ENCODE measurements around the gene GADD45G.

The GADD45G gene

GRCh38 chr9:89630508-89630907 lies 25.7 kb downstream of the GADD45G start:
- DNase-seq (ENCODE audit: low spot score) = no peak

DNA sequence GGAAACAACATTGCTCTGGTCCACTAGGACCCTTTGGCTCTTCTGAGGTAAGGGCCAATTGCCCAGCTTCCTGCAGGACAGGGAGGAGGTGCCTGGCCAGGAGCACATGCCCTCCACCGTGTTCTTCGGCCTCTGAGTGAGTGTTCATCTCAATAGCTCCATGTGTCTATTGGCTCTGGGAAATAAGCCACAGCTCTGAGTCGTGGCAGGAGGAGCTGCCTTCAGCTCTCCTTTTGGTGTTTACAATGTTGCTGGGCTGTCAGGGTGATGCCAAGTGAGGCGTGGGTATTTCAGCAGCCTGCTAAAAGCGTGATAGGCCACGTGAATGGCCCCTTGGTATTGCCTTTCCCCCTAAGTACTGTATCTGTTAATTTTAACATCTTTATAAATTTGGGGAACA lies 26.6 kb downstream of the GADD45G start:
- no peak for DNase-seq (ENCODE audit: low spot score)

DNA sequence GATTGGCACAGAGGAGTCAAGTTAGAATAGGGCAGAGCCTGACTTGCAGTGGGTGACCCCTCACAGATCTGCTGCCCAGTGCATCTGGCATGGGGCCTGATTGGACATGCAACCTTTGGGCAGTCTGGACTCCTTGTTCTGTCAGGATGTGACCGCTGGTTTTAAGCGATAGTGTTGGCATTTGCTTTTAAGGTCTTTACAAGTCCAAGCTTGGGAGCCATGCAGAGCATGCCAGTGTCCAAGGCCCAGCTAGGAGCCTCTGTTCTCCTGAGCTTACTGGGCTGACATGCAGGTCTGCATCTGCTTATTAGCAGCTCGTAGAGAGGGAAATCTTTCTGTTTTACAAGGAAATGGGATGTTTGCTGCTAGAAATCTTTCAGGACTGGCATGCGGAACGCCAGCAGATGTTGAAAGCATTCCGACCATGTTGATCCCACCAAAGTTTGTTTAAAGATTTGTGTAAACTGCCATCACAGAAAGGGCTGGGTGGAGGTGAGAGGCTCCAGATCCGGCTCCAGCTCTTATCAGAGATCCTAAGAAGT lies 27.5 kb downstream of the GADD45G start:
- no peak for DNase-seq (ENCODE audit: low spot score)

- DNase-seq (ENCODE audit: low spot score) = no peak
Measured at GRCh38 chr9:89632736-89633135, 27.9 kb downstream of the GADD45G start.

DNA sequence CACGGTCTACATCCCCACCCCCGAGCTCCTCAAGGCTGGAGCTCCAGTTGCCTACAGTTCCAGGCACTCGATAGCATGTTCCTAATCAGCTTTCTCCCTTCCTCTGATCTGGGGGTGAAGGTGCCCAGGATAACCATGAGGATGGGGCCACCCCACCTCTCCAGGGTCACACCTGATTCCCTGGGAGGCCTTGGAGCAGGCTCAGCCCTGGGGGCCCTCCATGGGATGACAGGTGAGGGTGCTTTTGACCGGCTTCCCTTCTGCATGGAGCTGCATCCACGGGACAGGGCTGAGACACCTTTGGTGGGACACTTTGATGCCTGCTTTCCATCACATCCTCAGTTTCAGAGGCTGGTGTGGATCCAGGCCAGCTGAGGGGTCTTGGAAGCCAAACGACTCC lies 28.6 kb downstream of the GADD45G start:
- DNase-seq (ENCODE audit: low spot score) = no peak

GRCh38 chr9:89633920-89634319 lies 29.1 kb downstream of the GADD45G start:
- no peak for DNase-seq (ENCODE audit: low spot score)

- peak; percentile 46 for DNase-seq (ENCODE audit: low spot score)
Measured at GRCh38 chr9:89634995-89635742, 30.4 kb downstream of the GADD45G start.

- peak; percentile 41 for DNase-seq (ENCODE audit: low spot score)
Measured at GRCh38 chr9:89635816-89636215, 31.0 kb downstream of the GADD45G start.

GRCh38 chr9:89637787-89638186 lies 33.0 kb downstream of the GADD45G start:
- no peak for DNase-seq (ENCODE audit: low spot score)

GRCh38 chr9:89638359-89638758 lies 33.5 kb downstream of the GADD45G start:
- DNase-seq (ENCODE audit: low spot score) = no peak

GRCh38 chr9:89638893-89639292 lies 34.1 kb downstream of the GADD45G start:
- no peak for DNase-seq (ENCODE audit: low spot score)

GRCh38 chr9:89639367-89639795 lies 34.6 kb downstream of the GADD45G start:
- DNase-seq (ENCODE audit: low spot score) = no peak

GRCh38 chr9:89639961-89640360 lies 35.1 kb downstream of the GADD45G start:
- DNase-seq (ENCODE audit: low spot score) = no peak

- no peak for DNase-seq (ENCODE audit: low spot score)
Measured at GRCh38 chr9:89640361-89640760, 35.5 kb downstream of the GADD45G start.

- no peak for DNase-seq (ENCODE audit: low spot score)
Measured at GRCh38 chr9:89640801-89641200, 36.0 kb downstream of the GADD45G start.

- DNase-seq (ENCODE audit: low spot score) = no peak
Measured at GRCh38 chr9:89641980-89642379, 37.2 kb downstream of the GADD45G start.

- DNase-seq (ENCODE audit: low spot score) = no peak
Measured at GRCh38 chr9:89642789-89643188, 38.0 kb downstream of the GADD45G start.

DNA sequence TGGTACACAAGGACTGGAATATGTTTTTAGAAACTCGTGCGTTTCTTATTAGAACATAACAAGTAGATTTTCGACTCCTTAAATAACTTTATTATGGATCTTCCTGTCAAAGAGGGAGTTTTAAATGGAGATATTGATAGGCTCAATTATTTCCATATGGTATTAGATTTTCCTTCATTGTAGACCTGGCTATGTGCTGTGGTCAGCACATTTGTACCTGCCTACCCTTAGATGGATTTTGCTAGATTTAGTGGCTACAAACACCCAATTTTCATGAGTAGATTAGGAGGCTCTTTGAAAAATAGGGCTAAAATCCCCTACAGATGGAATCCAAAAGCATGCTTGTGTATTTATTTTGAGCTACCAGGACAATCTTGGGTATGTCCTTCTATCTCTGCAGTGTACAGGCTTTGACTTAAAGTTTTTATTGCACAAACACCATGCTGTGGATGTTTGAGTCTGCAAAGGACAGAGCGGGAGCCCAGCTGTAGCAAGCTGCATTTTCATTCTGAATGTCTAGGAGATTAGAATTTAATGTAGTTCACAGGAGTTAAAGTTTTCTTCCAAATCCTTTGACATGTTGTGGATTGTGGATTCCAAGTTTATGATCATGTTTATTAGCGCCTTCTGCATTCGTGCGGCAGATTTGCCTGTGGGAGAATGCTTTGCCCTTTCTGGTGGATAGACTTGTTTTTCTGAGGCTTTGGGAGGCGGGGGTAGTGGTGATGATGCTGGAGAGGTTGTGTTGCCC lies 41.6 kb downstream of the GADD45G start:
- DNase-seq (ENCODE audit: low spot score) = no peak

GRCh38 chr9:89647366-89648128 lies 42.7 kb downstream of the GADD45G start:
- no peak for DNase-seq (ENCODE audit: low spot score)

DNA sequence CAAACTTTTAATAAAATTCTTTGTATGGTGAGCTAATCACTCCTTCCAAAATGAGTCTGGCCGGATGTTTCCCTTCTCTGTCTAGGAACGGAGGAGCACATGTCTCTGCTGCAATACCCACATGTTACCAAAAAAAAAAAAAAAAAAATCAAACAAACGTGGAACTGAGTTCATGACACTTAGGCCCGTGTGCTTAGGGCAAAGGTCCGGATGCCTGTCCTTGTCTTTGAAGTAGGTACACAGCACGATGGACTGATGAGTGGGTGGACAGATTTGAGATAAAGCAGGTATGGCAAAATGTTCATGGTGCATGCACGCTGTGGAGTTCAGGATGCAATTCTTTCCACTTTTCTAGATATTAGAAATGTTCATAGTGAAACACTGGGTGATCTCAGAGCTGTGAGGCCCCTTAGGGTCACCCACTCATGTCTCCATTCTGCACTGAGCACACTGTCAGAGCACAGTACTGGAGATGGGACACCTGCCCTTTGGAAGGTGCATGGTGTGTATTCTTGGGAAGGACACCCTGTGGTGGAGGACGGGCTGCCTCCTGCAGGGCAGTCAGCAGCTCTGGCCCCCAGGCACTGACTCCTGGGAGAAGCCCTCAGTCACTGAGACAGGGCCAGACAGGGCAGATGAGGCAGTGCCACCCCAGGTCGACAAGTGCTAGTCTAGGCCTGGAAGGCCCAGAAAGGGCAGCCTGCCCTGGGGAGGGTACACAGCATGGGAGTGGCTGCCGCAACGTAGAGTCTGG lies 43.6 kb downstream of the GADD45G start:
- DNase-seq (ENCODE audit: low spot score) = no peak

DNA sequence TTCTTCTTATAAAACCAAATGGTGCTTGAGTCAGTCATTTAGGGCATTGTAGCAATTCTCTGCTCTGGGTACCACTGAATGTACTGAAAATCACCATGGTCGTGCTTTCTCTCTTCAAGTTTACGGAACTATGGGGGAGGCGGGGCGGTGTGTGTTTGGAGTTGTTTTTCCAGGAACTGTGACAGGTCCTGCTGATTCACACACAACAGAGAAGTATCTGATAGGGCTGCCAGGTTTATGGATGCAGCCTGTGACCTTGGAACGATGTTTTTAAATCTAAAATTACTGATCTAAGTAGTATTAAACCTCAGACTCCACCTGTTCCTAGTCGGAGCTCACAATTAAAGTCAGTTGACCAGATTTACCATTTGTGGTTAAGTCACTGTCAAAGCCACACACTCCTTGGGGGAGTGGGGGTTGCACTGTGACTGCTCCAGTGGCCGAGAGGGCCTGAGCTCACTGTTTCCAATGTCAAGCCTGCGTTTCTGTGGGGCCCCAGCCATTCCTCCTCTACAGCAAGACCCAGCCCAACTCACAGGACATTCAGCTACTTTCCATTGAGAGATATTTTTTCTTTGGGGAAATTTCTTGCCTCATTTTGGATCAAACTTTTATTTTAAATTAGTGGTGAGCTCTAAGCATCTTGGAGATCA lies 44.4 kb downstream of the GADD45G start:
- DNase-seq (ENCODE audit: low spot score) = no peak

Data from SW480 (cell line).